Kidney (tissue), 22 donors: Measurements from ENCODE around the gene P2RX7. TPM values are rescaled to one million over a fixed set of nuclear protein-coding genes. Genes with fewer than 3 reads are reported as not detected.

ENCODE experiments used
- DNase-seq, 5 donors: peaks; one replicate each; pipeline ENCODE4 v3.0.0-alpha.2; 2013 to 2020
- FAIRE-seq: peaks from 2 replicates; lab custom pipeline; 2012; peaks lifted over from hg19 to GRCh38; lab: Jason Lieb, UNC
- H3K27ac ChIP-seq, 2 donors: one replicate each; pipeline ENCODE4 v1.7.0; 2013; ENCODE audit warnings: low read depth in 2 of 2, low read length in 2 of 2, inconsistent platforms in 1 of 2
- H3K27me3 ChIP-seq: one replicate; pipeline ENCODE4 v1.7.1; 2013; ENCODE audit warnings: low read length, inconsistent platforms; ENCODE audit not compliant: control insufficient read depth, insufficient read depth
- H3K36me3 ChIP-seq, 3 donors: one replicate each; pipeline versions ENCODE4 v1.7.0 to v1.7.1; 2013; ENCODE audit warnings: low read length in 3 of 3, control low read depth in 1 of 3, inconsistent platforms in 1 of 3; ENCODE audit not compliant: insufficient read depth in 3 of 3, control insufficient read depth in 2 of 3
- H3K4me1 ChIP-seq, 3 donors: one replicate each; pipeline versions ENCODE4 v1.7.0 to v1.7.1; 2013; ENCODE audit warnings: low read length in 3 of 3, inconsistent platforms in 1 of 3, low read depth in 1 of 3; ENCODE audit not compliant: control insufficient read depth in 2 of 3, insufficient read depth in 2 of 3
- H3K4me3 ChIP-seq, 3 donors: one replicate each; pipeline versions ENCODE4 v1.7.0 to v1.8.1; 2013; ENCODE audit warnings: low read length in 3 of 3, control low read depth in 1 of 3, inconsistent platforms in 1 of 3
- H3K9ac ChIP-seq, 3 donors: one replicate each; pipeline versions ENCODE4 v1.7.0 to v1.7.1; 2013; ENCODE audit warnings: low read length in 3 of 3, control low read depth in 1 of 3, inconsistent platforms in 1 of 3
- H3K9me3 ChIP-seq, 3 donors: one replicate each; pipeline versions ENCODE4 v1.7.0 to v1.7.1; 2013; ENCODE audit warnings: low read length in 3 of 3, control low read depth in 1 of 3, inconsistent platforms in 1 of 3; ENCODE audit not compliant: control insufficient read depth in 2 of 3, insufficient read depth in 1 of 3
- intact Hi-C: fragments of 100-400 bp; cut with DNase I; formaldehyde crosslinking; loops from one replicate; pipeline ENCODE4 v1.11.1; 2022
- long read RNA-seq, 10 donors: library from polyadenylated mRNA in 1 of 10; unstranded in 1 of 10; transcript quantifications; one replicate each; pipeline ENCODE4 v2.0.0 and lab custom pipeline, GENCODE V29; 2021 to 2026
- polyA plus RNA-seq: library from polyadenylated mRNA; stranded (reverse); fragments of 350-450 nt; fragmentation: Illumina TruSeq; extraction: RNeasy Lipid Tissue Mini Kit (QIAGEN cat#74804); gene quantifications from one replicate; pipeline ENCODE4 v1.2.3, GENCODE V29; 2014; ENCODE audit warnings: low read depth, low replicate concordance; ENCODE audit not compliant: insufficient read depth
- total RNA-seq: library from RNA; stranded (reverse); fragmentation: NEBNext Ultra II Directional; extraction: Animal tissue kit (Norgen Biotek cat#: 25700); gene quantifications from one replicate; pipeline ENCODE4 v1.2.1, GENCODE V29; 2021
- TF ChIP-seq, protein P1 (sequence below): IDR thresholded peaks from 3 replicates; pipeline ENCODE4 v1.5.1; 2012; ENCODE audit warnings: mild to moderate bottlenecking, moderate library complexity, borderline replicate concordance; ENCODE audit not compliant: insufficient read depth; ENCODE audit errors: extremely low read depth
- donor health status: control.
- donor health status: control.
- donor health status: control.
- donor health status: control.
- donor health status: control.
- donor health status: DM: yes; HTN: yes; CAD: no.
- donor health status: Normal renal cell carcinoma (clear cell type).

P2RX7 gene
- total RNA-seq (3.5 TPM), polyA plus RNA-seq (0.45 TPM)
- long read RNA-seq, donor 1, result 0 reads
- long read RNA-seq, donor 2, result 0 reads
- long read RNA-seq, donor 3, result 0 reads
- long read RNA-seq, donor 4, result 0 reads
- long read RNA-seq, donor 5, result 0 reads
- long read RNA-seq, donor 6, result 0 reads
- long read RNA-seq, donor 7, partial matches to known transcripts, result 0 of 1 reads
- long read RNA-seq, donor 7, other reads (novel, unspliced or antisense), result 1 of 1 reads
- long read RNA-seq, donor 8, result 0 reads
- long read RNA-seq, donor 9, result 0 reads
- long read RNA-seq, donor 10, result 0 reads

DNA sequence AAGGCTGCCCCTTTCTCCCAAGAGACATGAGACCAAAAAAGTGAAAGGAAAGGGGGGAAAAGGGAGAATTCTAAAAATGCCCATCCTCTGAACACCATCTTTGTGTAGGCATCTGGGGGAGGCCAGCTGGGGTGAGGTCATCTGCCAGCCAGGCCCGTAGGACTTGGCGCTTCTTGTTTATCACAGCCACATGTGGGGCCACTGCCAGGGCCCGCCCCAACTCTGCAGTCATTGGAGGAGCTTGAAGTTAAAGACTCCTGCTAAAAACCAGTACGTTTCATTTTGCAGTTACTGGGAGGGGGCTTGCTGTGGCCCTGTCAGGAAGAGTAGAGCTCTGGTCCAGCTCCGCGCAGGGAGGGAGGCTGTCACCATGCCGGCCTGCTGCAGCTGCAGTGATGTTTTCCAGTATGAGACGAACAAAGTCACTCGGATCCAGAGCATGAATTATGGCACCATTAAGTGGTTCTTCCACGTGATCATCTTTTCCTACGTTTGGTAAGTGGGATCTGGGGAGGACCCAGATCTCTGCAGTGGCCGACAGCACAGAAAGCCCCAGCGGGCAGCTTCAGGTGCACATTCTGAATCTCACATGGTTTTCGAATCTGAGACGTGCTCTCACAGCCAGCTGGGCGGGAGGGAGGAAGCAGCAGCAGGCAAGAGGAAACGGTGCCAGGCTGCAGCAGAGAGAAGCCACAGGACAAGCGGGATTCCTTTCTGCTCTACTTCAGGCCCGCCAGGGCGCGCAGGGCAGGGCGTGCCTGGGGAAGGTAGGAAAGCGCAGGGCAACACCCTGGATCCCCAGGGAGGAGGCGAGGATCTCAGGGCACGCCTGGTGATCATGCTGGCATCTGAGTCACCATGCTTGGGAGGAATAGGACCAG is at the start of gene P2RX7:
Gene P2RX7 (plus strand): TSS at position 276 of the 881 bp plus-strand sequence. CDS start 95 bp downstream, at position 371.
- H3K36me3 ChIP-seq, result no peaks in the 10 kb centered on the region
- H3K4me1 ChIP-seq, result peaks cover 0 to 5% (median 4%) of the 10 kb centered on the region in 3 donors
- DNase-seq (peak; percentile 47 to 89 (median 72)), FAIRE-seq (no peak)
- intact Hi-C loops, result no loop called here
- peak within 1 kb of the TSS in 1 of 3 donors; percentile 34 for H3K9ac ChIP-seq
- TF ChIP-seq, protein P1, sequence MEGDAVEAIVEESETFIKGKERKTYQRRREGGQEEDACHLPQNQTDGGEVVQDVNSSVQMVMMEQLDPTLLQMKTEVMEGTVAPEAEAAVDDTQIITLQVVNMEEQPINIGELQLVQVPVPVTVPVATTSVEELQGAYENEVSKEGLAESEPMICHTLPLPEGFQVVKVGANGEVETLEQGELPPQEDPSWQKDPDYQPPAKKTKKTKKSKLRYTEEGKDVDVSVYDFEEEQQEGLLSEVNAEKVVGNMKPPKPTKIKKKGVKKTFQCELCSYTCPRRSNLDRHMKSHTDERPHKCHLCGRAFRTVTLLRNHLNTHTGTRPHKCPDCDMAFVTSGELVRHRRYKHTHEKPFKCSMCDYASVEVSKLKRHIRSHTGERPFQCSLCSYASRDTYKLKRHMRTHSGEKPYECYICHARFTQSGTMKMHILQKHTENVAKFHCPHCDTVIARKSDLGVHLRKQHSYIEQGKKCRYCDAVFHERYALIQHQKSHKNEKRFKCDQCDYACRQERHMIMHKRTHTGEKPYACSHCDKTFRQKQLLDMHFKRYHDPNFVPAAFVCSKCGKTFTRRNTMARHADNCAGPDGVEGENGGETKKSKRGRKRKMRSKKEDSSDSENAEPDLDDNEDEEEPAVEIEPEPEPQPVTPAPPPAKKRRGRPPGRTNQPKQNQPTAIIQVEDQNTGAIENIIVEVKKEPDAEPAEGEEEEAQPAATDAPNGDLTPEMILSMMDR, result no peak
- H3K27ac ChIP-seq, result peak within 1 kb of the TSS in 1 of 2 donors; percentile 11
- H3K27me3 ChIP-seq, result no peaks in the 10 kb centered on the region
- peak within 1 kb of the TSS; percentile 47 to 79 (median 53) for H3K4me3 ChIP-seq
- no peaks in the 10 kb centered on the region for H3K9me3 ChIP-seq

DNA sequence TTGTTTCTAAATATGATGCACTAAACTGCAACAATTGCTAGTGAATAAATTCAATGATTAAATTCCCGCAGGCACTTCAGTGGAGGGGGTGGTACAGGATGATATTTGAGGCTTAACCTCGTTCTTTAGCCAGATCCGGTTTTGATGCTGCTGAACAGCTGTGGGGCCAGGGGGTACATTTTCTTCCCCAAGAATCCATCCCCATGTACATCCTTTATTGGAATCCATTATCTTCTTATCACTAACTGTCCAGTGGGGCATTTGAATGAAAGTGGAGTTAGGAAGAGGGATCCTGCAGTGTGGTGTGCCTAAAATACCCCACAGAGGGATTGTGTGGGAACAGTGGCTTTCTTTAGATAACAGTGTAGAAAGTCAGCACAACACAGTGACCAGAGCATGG is 48.4 kb upstream of the P2RX7 start:
- TF ChIP-seq, protein P1, result no peak
- intact Hi-C loops, result no loop called here
- Histone ChIP-seq H3K27me3 (no peaks in the 10 kb centered on the region), H3K9me3 (no peaks in the 10 kb centered on the region), H3K36me3 (no peaks in the 10 kb centered on the region), H3K9ac (no peak overlapping the region), H3K4me1 (peaks cover 0 to 3% (median 0%) of the 10 kb centered on the region in 3 donors), H3K27ac (no peak overlapping the region), H3K4me3 (no peak overlapping the region)
- FAIRE-seq (no peak), DNase-seq (no peak)

DNA sequence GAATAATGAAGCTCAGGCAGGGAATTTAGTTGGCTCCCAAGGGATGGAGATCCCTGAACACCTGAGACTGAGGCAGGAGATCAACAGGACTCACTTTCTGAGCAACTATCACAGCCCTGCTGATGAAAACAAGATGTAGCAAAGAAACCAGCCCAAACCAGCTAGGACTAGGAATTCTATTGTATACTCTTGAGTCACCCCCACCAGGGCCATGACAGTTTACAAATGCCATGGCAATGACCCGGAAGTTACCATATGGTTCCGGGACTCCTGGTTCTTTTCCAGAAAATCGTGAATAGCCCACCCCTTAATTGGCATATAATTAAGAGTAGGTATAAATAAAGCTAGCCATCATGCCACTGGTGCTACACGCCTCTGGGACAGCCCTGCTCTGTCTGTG is 47.6 kb upstream of the P2RX7 start:
- Histone ChIP-seq H3K36me3 (no peaks in the 10 kb centered on the region), H3K27ac (no peak overlapping the region), H3K27me3 (no peaks in the 10 kb centered on the region), H3K9me3 (no peaks in the 10 kb centered on the region), H3K9ac (no peak overlapping the region), H3K4me3 (no peak overlapping the region), H3K4me1 (peaks cover 0 to 3% (median 0%) of the 10 kb centered on the region in 3 donors)
- DNase-seq, result no peak
- no peak for FAIRE-seq
- TF ChIP-seq, protein P1, result no peak
- intact Hi-C loops, result no loop called here
